Upper lobe of left lung (tissue), 6 donors: ENCODE measurements around the gene STX11. TPM values are rescaled to one million over a fixed set of nuclear protein-coding genes. Genes with fewer than 3 reads are reported as not detected.

Source experiments
- ATAC-seq, 2 donors: fragments of 200-7000 bp; cut with Tn5 transposase; one replicate each; pipeline ENCODE4 v1.9.1; 2022; ENCODE audit warnings: mild to moderate bottlenecking in 2 of 2, moderate library complexity in 2 of 2; ENCODE audit not compliant: low FRiP score in 2 of 2
- DNase-seq, 2 donors: peaks; one replicate each; pipeline ENCODE4 v3.0.0-alpha.2; 2019 to 2020
- H3K27ac ChIP-seq, 4 donors: fragments of 200-600 bp; sonication (generic); one replicate each; pipeline ENCODE4 v1.5.1; 2016 to 2019
- H3K27me3 ChIP-seq, 4 donors: fragments of 200-600 bp; sonication (generic); one replicate each; pipeline ENCODE4 v1.5.1; 2017 to 2019
- H3K36me3 ChIP-seq, 4 donors: fragments of 200-600 bp; sonication (generic); one replicate each; pipeline ENCODE4 v1.5.1; 2016 to 2019
- H3K4me1 ChIP-seq, 4 donors: fragments of 200-600 bp; sonication (generic); one replicate each; pipeline ENCODE4 v1.5.1; 2018 to 2019
- H3K4me3 ChIP-seq, 4 donors: fragments of 200-600 bp; sonication (generic); one replicate each; pipeline ENCODE4 v1.5.1; 2017 to 2019; ENCODE audit warnings: mild to moderate bottlenecking in 2 of 4, moderate library complexity in 1 of 4
- H3K9me3 ChIP-seq, 4 donors: fragments of 200-600 bp; sonication (generic); one replicate each; pipeline ENCODE4 v1.5.1; 2018 to 2019
- CTCF ChIP-seq, 6 experiments: fragments of 450-650 bp in 4 of 6; fragments of 200-600 bp in 2 of 6; sonication (generic) in 2 of 6; IDR thresholded peaks; one replicate each; pipeline ENCODE4 v1.5.1; 2016 to 2019; ENCODE audit warnings: antibody characterized with exemption in 6 of 6
- EP300 ChIP-seq, 4 donors: sonication (generic); formaldehyde crosslinking; IDR thresholded peaks; one replicate each; pipeline ENCODE4 v1.5.1; 2017; ENCODE audit warnings: antibody characterized with exemption in 4 of 4, control low read depth in 2 of 4
- POLR2A ChIP-seq, 4 donors: fragments of 450-650 bp; IDR thresholded peaks; one replicate each; pipeline ENCODE4 v1.5.1; 2016 to 2017; ENCODE audit warnings: antibody characterized with exemption in 4 of 4, mild to moderate bottlenecking in 2 of 4
- POLR2AphosphoS5 ChIP-seq, 2 donors: sonication (generic); formaldehyde crosslinking; IDR thresholded peaks; one replicate each; pipeline ENCODE4 v1.5.1; 2017; ENCODE audit warnings: antibody characterized with exemption in 2 of 2
- WGBS, 2 donors: methylation state at CpG; one replicate each; pipeline ENCODE4 v1.1.5; 2017 to 2018; 5-methylcytosine and 5-hydroxymethylcytosine counted together
- total RNA-seq, 6 donors: library from RNA; depleted of rRNA in 4 of 6; stranded (reverse); fragments of >200 nt in 4 of 6; gene quantifications; one replicate each; pipeline versions ENCODE4 v1.1.0 to v1.2.1, GENCODE V29; 2016 to 2021
- donor health status: DM: no; HTN: no; CAD: no; lungs with moderate emphysema.
- donor health status: DM: no; HTN: yes; CAD: no; lungs with severe emphysema.

Gene STX11
- total RNA-seq, 6 donors from 2014 or later = 47.9 to 134 (median 75.5) TPM

GRCh38 chr6:144143106-144143505, 7.2 kb upstream of the STX11 start:
- DNase-seq (no peak), ATAC-seq (no peak)
- TF ChIP-seq CTCF (IDR thresholded peaks at IDR 0.05) (no peak), POLR2A (IDR thresholded peaks at IDR 0.05) (no peak), POLR2AphosphoS5 (IDR thresholded peaks at IDR 0.05) (no peak), EP300 (IDR thresholded peaks at IDR 0.05) (no peak)
- Histone ChIP-seq H3K36me3 (no peaks in the 10 kb centered on the region), H3K27me3 (no peaks in the 10 kb centered on the region), H3K27ac (no peak overlapping the region), H3K4me3 (no peak overlapping the region), H3K4me1 (no peaks in the 10 kb centered on the region), H3K9me3 (no peaks in the 10 kb centered on the region)
- WGBS, 2 donors = 94 to 97% methylated on average over 1 of the region's 1 CpG

GRCh38 chr6:144143878-144144277, 6.4 kb upstream of the STX11 start:
- Histone ChIP-seq H3K9me3 (no peaks in the 10 kb centered on the region), H3K4me1 (no peaks in the 10 kb centered on the region), H3K36me3 (no peaks in the 10 kb centered on the region), H3K27ac (no peak overlapping the region), H3K27me3 (no peaks in the 10 kb centered on the region), H3K4me3 (no peak overlapping the region)
- DNase-seq (no peak), ATAC-seq (no peak)
- no peak for TF ChIP-seq CTCF (IDR thresholded peaks at IDR 0.05)
- no peak for TF ChIP-seq POLR2AphosphoS5 (IDR thresholded peaks at IDR 0.05)
- no peak for TF ChIP-seq EP300 (IDR thresholded peaks at IDR 0.05)
- no peak for TF ChIP-seq POLR2A (IDR thresholded peaks at IDR 0.05)

- H3K4me3 ChIP-seq = no peak overlapping the region
- no peak for TF ChIP-seq POLR2AphosphoS5 (IDR thresholded peaks at IDR 0.05)
- no peak for TF ChIP-seq EP300 (IDR thresholded peaks at IDR 0.05)
- no peak for TF ChIP-seq POLR2A (IDR thresholded peaks at IDR 0.05)
- TF ChIP-seq CTCF (IDR thresholded peaks at IDR 0.05) = no peak
- 73 to 79% methylated on average over 1 of the region's 1 CpG for WGBS, 2 donors
These were observed 5.3 kb upstream of the STX11 start for GRCh38 chr6:144144996-144145395.

GRCh38 chr6:144145541-144145940, 4.8 kb upstream of the STX11 start:
- WGBS, 2 donors = 83 to 84% methylated on average over 2 of the region's 2 CpGs
- Histone ChIP-seq H3K4me1 (peaks cover 0 to 6% (median 3%) of the 10 kb centered on the region in 4 donors), H3K27ac (no peak overlapping the region), H3K27me3 (no peaks in the 10 kb centered on the region), H3K4me3 (no peak overlapping the region), H3K9me3 (no peaks in the 10 kb centered on the region), H3K36me3 (no peaks in the 10 kb centered on the region)
- no peak for ATAC-seq
- TF ChIP-seq EP300 (IDR thresholded peaks at IDR 0.05) = no peak
- no peak for TF ChIP-seq POLR2AphosphoS5 (IDR thresholded peaks at IDR 0.05)
- TF ChIP-seq CTCF (IDR thresholded peaks at IDR 0.05) = no peak
- no peak for TF ChIP-seq POLR2A (IDR thresholded peaks at IDR 0.05)
- no peak for DNase-seq

More at GRCh38 chr6:144144996-144145395, 5.3 kb upstream of the STX11 start:
- Histone ChIP-seq H3K36me3 (no peaks in the 10 kb centered on the region), H3K27ac (no peak overlapping the region), H3K27me3 (no peaks in the 10 kb centered on the region), H3K4me1 (peaks cover 0 to 6% (median 3%) of the 10 kb centered on the region in 4 donors), H3K9me3 (no peaks in the 10 kb centered on the region)
- DNase-seq (no peak), ATAC-seq (no peak)

GRCh38 chr6:144148886-144149285, 1.4 kb upstream of the STX11 start:
- TF ChIP-seq CTCF (IDR thresholded peaks at IDR 0.05) (no peak), POLR2A (IDR thresholded peaks at IDR 0.05) (no peak)
- H3K36me3 ChIP-seq = no peaks in the 10 kb centered on the region

More at GRCh38 chr6:144148886-144149285, 1.4 kb upstream of the STX11 start:
- WGBS, 2 donors = 71 to 75% methylated on average over 4 of the region's 4 CpGs
- DNase-seq (no peak), ATAC-seq (no peak)
- H3K4me3 ChIP-seq = no peak overlapping the region
- no peak overlapping the region for H3K27ac ChIP-seq
- peaks cover 9 to 28% (median 18%) of the 10 kb centered on the region in 4 donors for H3K4me1 ChIP-seq
- no peaks in the 10 kb centered on the region for H3K27me3 ChIP-seq
- no peaks in the 10 kb centered on the region for H3K9me3 ChIP-seq
